ENCODE measurements around the gene NRIP3. TPM values are rescaled to one million over a fixed set of nuclear protein-coding genes. Genes with fewer than 3 reads are reported as not detected.

The NRIP3 gene
- polyA plus RNA-seq, 3 donors: 0.28 to 4.8 (median 1.0) TPM

- Histone ChIP-seq H3K27me3 (ENCODE audit: control insufficient read depth in 2 of 2, insufficient read depth in 2 of 2, low read length in 2 of 2) (no peaks in the 10 kb centered on the region), H4K20me1 (ENCODE audit: insufficient read depth, low read length) (no peaks in the 10 kb centered on the region), H3K4me1 (ENCODE audit: control insufficient read depth in 1 of 2, insufficient read depth in 2 of 2, low read length in 2 of 2) (peaks cover 9 to 12% of the 10 kb centered on the region in 2 donors), H3K4me3 (replicated peaks in 1 of 3; ENCODE audit: low read depth in 2 of 3, low read length in 3 of 3) (no peak overlapping the region), H3K9ac (ENCODE audit: insufficient read depth, low read length, poor library complexity, severe bottlenecking) (no peak overlapping the region), H3K9me3 (replicated peaks in 1 of 2; ENCODE audit: control insufficient read depth in 1 of 2, insufficient read depth in 1 of 2, low read length in 2 of 2) (no peaks in the 10 kb centered on the region), H3K36me3 (replicated peaks in 1 of 2; ENCODE audit: control insufficient read depth in 1 of 2, insufficient read depth in 2 of 2, low read length in 2 of 2) (no peaks in the 10 kb centered on the region), H3K4me2 (replicated peaks; ENCODE audit: extremely low read depth, low read length, poor library complexity, severe bottlenecking) (no peak overlapping the region), H2AFZ (ENCODE audit: insufficient read depth, low read depth, low read length, poor library complexity, severe bottlenecking) (peak overlapping the region; percentile 10), H3K27ac (ENCODE audit: low read depth in 1 of 2, low read length in 2 of 2) (peak overlapping the region in 1 of 2 donors; percentile 29), H3K79me2 (ENCODE audit: insufficient read depth, low read length) (no peaks in the 10 kb centered on the region)
- H3K4me1 Mint-ChIP-seq: peaks cover 19% of the 10 kb centered on the region
- peaks cover 0 to 1% (median 0%) of the 10 kb centered on the region in 7 donors for H3K9me3 Mint-ChIP-seq
- peak overlapping the region in 1 of 2 donors; percentile 62 for H3K4me3 Mint-ChIP-seq
- DNase-seq: peak in 2 of 3 donors; percentile 19 to 35
- H3K36me3 Mint-ChIP-seq: no peaks in the 10 kb centered on the region
- no peak for TF ChIP-seq CTCF (IDR thresholded peaks at IDR 0.05)
- no peaks in the 10 kb centered on the region for H3K27me3 Mint-ChIP-seq (ENCODE audit: low read depth in 3 of 3)
- no CpG with 5 or more reads among the region's 1 CpG for WGBS (ENCODE audit: insufficient coverage)
- intact Hi-C loops (cut with micrococcal nuclease): no loop called here
- H3K27ac Mint-ChIP-seq: peak overlapping the region in 6 of 7 donors; percentile 4 to 71 (median 57)
Observed at GRCh38 chr11:8989453-8989852, 14.3 kb downstream of the NRIP3 start.

GRCh38 chr11:8988329-8989234, 15.2 kb downstream of the NRIP3 start:
- Mint-ChIP-seq H3K27ac (no peak overlapping the region), H3K9me3 (peaks cover 0 to 1% (median 0%) of the 10 kb centered on the region in 7 donors), H3K4me3 (no peak overlapping the region), H3K27me3 (ENCODE audit: low read depth in 3 of 3) (peaks cover 0 to 2% (median 0%) of the 10 kb centered on the region in 3 donors), H3K36me3 (no peaks in the 10 kb centered on the region), H3K4me1 (peaks cover 19% of the 10 kb centered on the region)
- H3K79me2 ChIP-seq (ENCODE audit: insufficient read depth, low read length): no peaks in the 10 kb centered on the region
- H3K4me3 ChIP-seq (replicated peaks in 1 of 3; ENCODE audit: low read depth in 2 of 3, low read length in 3 of 3): no peak overlapping the region
- TF ChIP-seq CTCF (IDR thresholded peaks at IDR 0.05): no peak
- peaks cover 9 to 12% of the 10 kb centered on the region in 2 donors for H3K4me1 ChIP-seq (ENCODE audit: control insufficient read depth in 1 of 2, insufficient read depth in 2 of 2, low read length in 2 of 2)
- H3K27ac ChIP-seq (ENCODE audit: low read depth in 1 of 2, low read length in 2 of 2): no peak overlapping the region
- H3K36me3 ChIP-seq (replicated peaks in 1 of 2; ENCODE audit: control insufficient read depth in 1 of 2, insufficient read depth in 2 of 2, low read length in 2 of 2): no peaks in the 10 kb centered on the region
- no peak overlapping the region for H3K4me2 ChIP-seq (replicated peaks; ENCODE audit: extremely low read depth, low read length, poor library complexity, severe bottlenecking)
- no CpG with 5 or more reads among the region's 3 CpGs for WGBS (ENCODE audit: insufficient coverage)
- H3K9ac ChIP-seq (ENCODE audit: insufficient read depth, low read length, poor library complexity, severe bottlenecking): no peak overlapping the region
- H4K20me1 ChIP-seq (ENCODE audit: insufficient read depth, low read length): no peaks in the 10 kb centered on the region
- H3K9me3 ChIP-seq (replicated peaks in 1 of 2; ENCODE audit: control insufficient read depth in 1 of 2, insufficient read depth in 1 of 2, low read length in 2 of 2): no peaks in the 10 kb centered on the region
- intact Hi-C loops (cut with micrococcal nuclease): no loop called here
- no peak for DNase-seq
- no peak overlapping the region for H2AFZ ChIP-seq (ENCODE audit: insufficient read depth, low read depth, low read length, poor library complexity, severe bottlenecking)
- no peaks in the 10 kb centered on the region for H3K27me3 ChIP-seq (ENCODE audit: control insufficient read depth in 2 of 2, insufficient read depth in 2 of 2, low read length in 2 of 2)

Data from CD14-positive monocyte (primary cell).